Bronchial epithelial cell (primary cell): Measurements from ENCODE around the gene SGSH. TPM values are rescaled to one million over a fixed set of nuclear protein-coding genes. Genes with fewer than 3 reads are reported as not detected.

Experiments
- DNase-seq: peaks from one replicate; pipeline ENCODE4 v3.0.0-alpha.2; 2010; ENCODE audit warnings: low read depth
- FAIRE-seq: peaks from 2 replicates; lab custom pipeline; 2011; peaks lifted over from hg19 to GRCh38; lab: Jason Lieb, UNC
- H3K27me3 ChIP-seq: 2 replicates; pipeline ENCODE4 v1.5.1; 2011; ENCODE audit warnings: low read length; ENCODE audit not compliant: control insufficient read depth, insufficient read depth
- H3K36me3 ChIP-seq: 2 replicates; pipeline ENCODE4 v1.5.1; 2011; ENCODE audit warnings: low read length; ENCODE audit not compliant: control insufficient read depth, insufficient read depth
- H3K4me3 ChIP-seq: 2 replicates; pipeline ENCODE4 v1.5.1; 2011; ENCODE audit warnings: mild to moderate bottlenecking, low read depth, low read length, control low read depth
- CTCF ChIP-seq: IDR thresholded peaks from 2 replicates; pipeline ENCODE4 v1.5.1; 2011; ENCODE audit warnings: mild to moderate bottlenecking, moderate library complexity, low read length, control low read depth, inconsistent platforms; ENCODE audit not compliant: insufficient read depth, severe bottlenecking
- total RNA-seq: library from RNA; depleted of rRNA; stranded (reverse); fragments of >200 nt; gene quantifications from 2 replicates; pipeline ENCODE4 v1.2.1, GENCODE V29; 2014

SGSH gene
- 6.1 and 9.6 TPM in 2 replicates for total RNA-seq

GRCh38 chr17:80220054-80220735 is at the start of gene SGSH, which contains the start of gene SLC26A11:
Gene SGSH, minus strand, starts transcription at chr17:80220333. Its CDS starts 20 bp downstream, at chr17:80220313.
Gene SLC26A11, plus strand, starts transcription at chr17:80220427. Its CDS starts 1,134 bp downstream, at chr17:80221561.
- DNase-seq (no peak), FAIRE-seq (no peak)

DNA sequence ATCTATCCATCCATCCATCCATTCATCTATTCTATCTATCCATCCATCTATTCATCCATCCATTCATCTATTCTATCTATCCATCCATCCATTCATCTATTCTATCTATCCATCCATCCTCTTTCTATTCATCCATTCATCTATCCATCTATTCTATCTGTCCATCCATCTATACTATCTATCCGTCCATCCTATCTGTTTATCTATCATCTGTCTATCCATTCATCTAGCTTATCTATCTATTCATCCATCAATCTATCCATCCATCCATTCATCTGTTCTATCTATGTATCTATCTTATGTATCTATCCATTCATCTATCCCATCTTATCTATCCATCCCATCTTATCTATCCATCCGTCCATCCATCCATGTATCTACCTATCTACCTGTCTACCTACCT is 49.3 kb upstream of the SGSH start:
- FAIRE-seq (no peak), DNase-seq (no peak)
- no peak for TF ChIP-seq CTCF
- Histone ChIP-seq H3K27me3 (no peaks in the 10 kb centered on the region), H3K4me3 (no peak overlapping the region), H3K36me3 (peaks cover 14% of the 10 kb centered on the region)

More at GRCh38 chr17:80220054-80220735, at the start of gene SGSH, which contains the start of gene SLC26A11:
- Histone ChIP-seq H3K36me3 (no peaks in the 10 kb centered on the region), H3K4me3 (peak within 1 kb of the TSS; percentile 76), H3K27me3 (peaks cover 3% of the 10 kb centered on the region)
- TF ChIP-seq CTCF, result no peak

DNA sequence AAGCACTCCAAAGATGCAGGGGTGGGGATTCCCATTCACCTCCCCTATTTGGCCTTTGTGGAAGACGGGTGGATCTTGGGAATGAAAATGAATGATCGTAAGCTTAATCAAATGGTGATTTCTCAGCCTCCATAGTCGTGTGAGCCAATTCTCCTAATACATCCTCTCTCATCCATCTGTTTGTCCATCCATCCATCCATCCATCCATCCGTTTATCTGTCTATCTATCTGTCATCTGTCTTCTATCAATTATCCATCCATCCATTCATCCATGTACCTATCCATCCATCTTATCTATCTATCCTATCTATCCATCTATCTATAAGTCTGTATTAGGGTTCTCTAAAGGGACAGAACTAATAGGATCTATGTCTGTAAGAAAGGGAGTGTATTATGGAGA is 48.3 kb upstream of the SGSH start:
- Histone ChIP-seq H3K27me3 (no peaks in the 10 kb centered on the region), H3K36me3 (peaks cover 15% of the 10 kb centered on the region), H3K4me3 (no peak overlapping the region)
- no peak for FAIRE-seq
- TF ChIP-seq CTCF, result no peak
- DNase-seq, result no peak

DNA sequence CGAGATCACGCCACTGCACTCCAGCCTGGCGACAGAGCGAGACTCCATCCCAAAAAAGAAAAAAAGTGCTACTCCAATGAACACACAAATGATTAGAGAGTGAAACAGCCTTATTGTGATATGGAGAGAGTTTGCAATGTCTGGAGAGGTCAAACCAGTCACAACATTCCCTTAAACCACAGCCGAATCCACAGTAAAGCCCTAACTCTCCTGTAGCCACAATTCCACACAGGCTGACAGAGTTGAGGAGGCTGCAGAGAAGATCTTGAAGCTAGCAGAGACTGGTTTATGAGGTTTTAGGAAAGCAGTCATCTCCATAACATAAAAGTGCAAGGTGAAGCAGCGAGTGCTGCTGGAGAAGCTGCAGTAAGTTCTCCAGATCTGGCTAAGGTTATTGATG is 47.3 kb upstream of the SGSH start:
- TF ChIP-seq CTCF, result no peak
- FAIRE-seq (no peak), DNase-seq (no peak)
- Histone ChIP-seq H3K36me3 (peaks cover 13% of the 10 kb centered on the region), H3K4me3 (no peak overlapping the region), H3K27me3 (no peaks in the 10 kb centered on the region)

DNA sequence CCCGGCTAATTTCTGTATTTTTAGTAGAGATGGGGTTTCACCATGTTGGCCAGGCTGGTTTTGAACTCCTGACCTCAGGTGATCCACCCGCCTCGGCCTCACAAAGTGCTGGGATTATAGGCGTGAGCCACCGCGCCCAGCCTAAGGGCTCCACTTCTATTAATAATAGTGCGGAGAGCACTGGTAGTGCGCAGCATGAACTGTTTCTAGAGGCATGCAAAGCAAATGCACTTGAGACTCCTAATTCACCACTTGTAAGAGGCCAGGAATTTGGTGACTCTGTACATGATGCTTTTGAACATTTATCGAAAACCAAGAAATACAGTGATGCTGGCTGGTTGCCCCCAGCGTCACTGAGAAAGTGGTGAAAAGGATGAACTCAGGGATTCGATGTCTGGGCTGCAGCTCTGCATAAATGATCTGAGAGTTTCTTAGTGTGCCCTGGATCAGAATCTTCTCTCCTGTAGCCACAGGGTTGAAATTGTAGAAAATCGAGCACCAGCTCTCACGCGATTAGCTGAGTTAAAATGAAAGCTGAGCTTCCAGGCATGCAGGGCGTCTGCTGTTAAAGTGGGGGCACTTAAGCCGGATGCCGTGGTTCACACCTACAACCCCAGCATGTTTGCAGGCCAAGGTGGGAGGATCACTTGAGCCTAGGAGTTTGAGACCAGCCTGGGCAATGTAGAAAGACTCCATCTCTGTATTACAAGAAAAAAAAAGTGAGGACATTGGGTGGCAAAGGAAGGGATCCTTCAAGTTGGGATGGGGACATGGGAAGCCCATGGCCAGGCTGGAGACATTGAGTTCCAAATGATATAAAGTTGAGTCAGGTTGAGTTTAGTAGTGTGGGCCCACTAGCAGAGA is 45.3 kb upstream of the SGSH start:
- Histone ChIP-seq H3K4me3 (no peak overlapping the region), H3K27me3 (no peaks in the 10 kb centered on the region), H3K36me3 (peaks cover 13% of the 10 kb centered on the region)
- TF ChIP-seq CTCF, result no peak
- no peak for DNase-seq
- no peak for FAIRE-seq
